ENCODE results near the gene SYCP2.

SYCP2 gene

GRCh38 chr20:59823491-59824259 lies 109.8 kb downstream of the SYCP2 start:
- Histone ChIP-seq H3K36me3 (ENCODE audit: insufficient read depth, low read length) (no peaks in the 10 kb centered on the region), H3K27me3 (ENCODE audit: insufficient read depth, low read length) (no peaks in the 10 kb centered on the region), H3K9me3 (ENCODE audit: low read length) (no peaks in the 10 kb centered on the region), H3K9ac (ENCODE audit: low read length) (no peak overlapping the region), H4K20me1 (ENCODE audit: insufficient read depth, low read length) (no peaks in the 10 kb centered on the region), H3K27ac (ENCODE audit: low read depth, low read length, poor library complexity, severe bottlenecking) (no peak overlapping the region), H3K4me3 (ENCODE audit: low read depth, low read length, poor library complexity, severe bottlenecking) (no peak overlapping the region), H3F3A (ENCODE audit: insufficient read depth, low read length) (no peaks in the 10 kb centered on the region), H3K4me1 (ENCODE audit: insufficient read depth, low read length, severe bottlenecking) (no peaks in the 10 kb centered on the region), H2AFZ (ENCODE audit: low read length) (no peak overlapping the region), H3K4me2 (ENCODE audit: low read length) (no peak overlapping the region), H3K9me2 (ENCODE audit: low read depth, low read length) (no peaks in the 10 kb centered on the region), H3K79me2 (ENCODE audit: insufficient read depth, low read length) (no peaks in the 10 kb centered on the region)
- no peak for TF ChIP-seq EZH2 (IDR thresholded peaks at IDR 0.05; ENCODE audit: borderline replicate concordance, low read length)
- no peak for TF ChIP-seq CTCF (IDR thresholded peaks at IDR 0.05; ENCODE audit: low read length)

- no peaks in the 10 kb centered on the region for H4K20me1 ChIP-seq (ENCODE audit: insufficient read depth, low read length)
- TF ChIP-seq EZH2 (IDR thresholded peaks at IDR 0.05; ENCODE audit: borderline replicate concordance, low read length) = no peak
- TF ChIP-seq CTCF (IDR thresholded peaks at IDR 0.05; ENCODE audit: low read length) = no peak
Measured at GRCh38 chr20:59823030-59823423, 110.4 kb downstream of the SYCP2 start.

GRCh38 chr20:59822291-59823029 lies 111.0 kb downstream of the SYCP2 start:
- Histone ChIP-seq H2AFZ (ENCODE audit: low read length) (no peak overlapping the region), H3K36me3 (ENCODE audit: insufficient read depth, low read length) (no peaks in the 10 kb centered on the region)

More at GRCh38 chr20:59823030-59823423, 110.4 kb downstream of the SYCP2 start:
- no peak overlapping the region for H2AFZ ChIP-seq (ENCODE audit: low read length)
- H3K9ac ChIP-seq (ENCODE audit: low read length) = no peak overlapping the region
- H3K9me2 ChIP-seq (ENCODE audit: low read depth, low read length) = no peaks in the 10 kb centered on the region
- H3K79me2 ChIP-seq (ENCODE audit: insufficient read depth, low read length) = no peaks in the 10 kb centered on the region
- H3K27ac ChIP-seq (ENCODE audit: low read depth, low read length, poor library complexity, severe bottlenecking) = no peak overlapping the region
- no peaks in the 10 kb centered on the region for H3F3A ChIP-seq (ENCODE audit: insufficient read depth, low read length)
- H3K27me3 ChIP-seq (ENCODE audit: insufficient read depth, low read length) = no peaks in the 10 kb centered on the region
- no peak overlapping the region for H3K4me3 ChIP-seq (ENCODE audit: low read depth, low read length, poor library complexity, severe bottlenecking)
- no peak overlapping the region for H3K4me2 ChIP-seq (ENCODE audit: low read length)
- no peaks in the 10 kb centered on the region for H3K9me3 ChIP-seq (ENCODE audit: low read length)
- H3K4me1 ChIP-seq (ENCODE audit: insufficient read depth, low read length, severe bottlenecking) = no peaks in the 10 kb centered on the region
- H3K36me3 ChIP-seq (ENCODE audit: insufficient read depth, low read length) = no peaks in the 10 kb centered on the region

More at GRCh38 chr20:59822291-59823029, 111.0 kb downstream of the SYCP2 start:
- H3K4me3 ChIP-seq (ENCODE audit: low read depth, low read length, poor library complexity, severe bottlenecking) = no peak overlapping the region
- TF ChIP-seq EZH2 (IDR thresholded peaks at IDR 0.05; ENCODE audit: borderline replicate concordance, low read length) (no peak), CTCF (IDR thresholded peaks at IDR 0.05; ENCODE audit: low read length) (no peak)
- no peaks in the 10 kb centered on the region for H3K4me1 ChIP-seq (ENCODE audit: insufficient read depth, low read length, severe bottlenecking)
- H3F3A ChIP-seq (ENCODE audit: insufficient read depth, low read length) = no peaks in the 10 kb centered on the region
- H4K20me1 ChIP-seq (ENCODE audit: insufficient read depth, low read length) = no peaks in the 10 kb centered on the region
- no peak overlapping the region for H3K27ac ChIP-seq (ENCODE audit: low read depth, low read length, poor library complexity, severe bottlenecking)
- H3K9me3 ChIP-seq (ENCODE audit: low read length) = no peaks in the 10 kb centered on the region
- H3K27me3 ChIP-seq (ENCODE audit: insufficient read depth, low read length) = no peaks in the 10 kb centered on the region
- no peaks in the 10 kb centered on the region for H3K9me2 ChIP-seq (ENCODE audit: low read depth, low read length)
- H3K4me2 ChIP-seq (ENCODE audit: low read length) = no peak overlapping the region
- no peaks in the 10 kb centered on the region for H3K79me2 ChIP-seq (ENCODE audit: insufficient read depth, low read length)
- H3K9ac ChIP-seq (ENCODE audit: low read length) = no peak overlapping the region
